Measurements from ENCODE around the gene TSN.

GRCh38 chr2:121722479-121722878, 33.0 kb upstream of the TSN start:
- TF ChIP-seq CTCF (conservative IDR thresholded peaks at IDR 0.05; ENCODE audit: low read depth in 2 of 2) (no peak), EZH2phosphoT487 (IDR thresholded peaks at IDR 0.05; ENCODE audit: unreplicated experiment) (no peak), POLR2AphosphoS5 (IDR thresholded peaks at IDR 0.05; ENCODE audit: low read depth) (no peak), REST (IDR thresholded peaks at IDR 0.05; ENCODE audit: unreplicated experiment) (no peak), JUNB (IDR thresholded peaks at IDR 0.05; ENCODE audit: unreplicated experiment) (no peak), NANOG (IDR thresholded peaks at IDR 0.05; ENCODE audit: borderline replicate concordance) (no peak), CREB1 (CRISPR knock-in tag; IDR thresholded peaks at IDR 0.05; ENCODE audit: low read depth) (no peak), EZH2 (IDR thresholded peaks at IDR 0.05; ENCODE audit: low read depth, unreplicated experiment) (no peak), STAT1 (IDR thresholded peaks at IDR 0.05; ENCODE audit: unreplicated experiment) (no peak), ZNF114 (CRISPR knock-in tag; IDR thresholded peaks at IDR 0.05) (no peak), ETS1 (IDR thresholded peaks at IDR 0.05) (no peak), ZNF331 (CRISPR knock-in tag; IDR thresholded peaks at IDR 0.05; ENCODE audit: low read depth) (no peak)

All from GM23338 (cell line).